SJSA1 (cell line): ENCODE results near the gene PDCD10. TPM values are rescaled to one million over a fixed set of nuclear protein-coding genes. Genes with fewer than 3 reads are reported as not detected.

Source experiments
- DNase-seq, 2 experiments: peaks; one replicate each; pipeline ENCODE4 v3.0.0-alpha.2; 2015 to 2020; ENCODE audit warnings: low spot score in 2 of 2, low read depth in 1 of 2
- H3K27ac ChIP-seq: fragments of 250-450 bp; sonication (Bioruptor Pico); 2 replicates; pipeline ENCODE4 v1.5.1; 2020; ENCODE audit warnings: mild to moderate bottlenecking, moderate library complexity
- H3K27me3 ChIP-seq: fragments of 250-450 bp; sonication (Bioruptor Pico); replicated peaks from 2 replicates; pipeline ENCODE4 v1.5.1; 2020; ENCODE audit warnings: mild to moderate bottlenecking, moderate library complexity
- H3K36me3 ChIP-seq: fragments of 250-450 bp; sonication (Bioruptor Pico); 2 replicates; pipeline ENCODE4 v1.5.1; 2020; ENCODE audit warnings: mild to moderate bottlenecking
- H3K4me1 ChIP-seq: fragments of 250-450 bp; sonication (Bioruptor Pico); replicated peaks from 2 replicates; pipeline ENCODE4 v1.6.1; 2021; ENCODE audit warnings: mild to moderate bottlenecking
- H3K4me3 ChIP-seq: fragments of 250-450 bp; sonication (Bioruptor Pico); 2 replicates; pipeline ENCODE4 v1.5.1; 2020; ENCODE audit warnings: mild to moderate bottlenecking
- H3K9me3 ChIP-seq: fragments of 250-450 bp; sonication (Bioruptor Pico); replicated peaks from 2 replicates; pipeline ENCODE4 v1.5.1; 2020; ENCODE audit warnings: mild to moderate bottlenecking
- total RNA-seq: library from RNA; depleted of rRNA; stranded (reverse); fragments of >200 nt; shearing (Covaris generic); gene quantifications from 2 replicates; pipeline ENCODE4 v1.2.3, GENCODE V29; 2014

The PDCD10 gene
- total RNA-seq, 1 experiment from 2014 or later: 67.3 TPM

DNA sequence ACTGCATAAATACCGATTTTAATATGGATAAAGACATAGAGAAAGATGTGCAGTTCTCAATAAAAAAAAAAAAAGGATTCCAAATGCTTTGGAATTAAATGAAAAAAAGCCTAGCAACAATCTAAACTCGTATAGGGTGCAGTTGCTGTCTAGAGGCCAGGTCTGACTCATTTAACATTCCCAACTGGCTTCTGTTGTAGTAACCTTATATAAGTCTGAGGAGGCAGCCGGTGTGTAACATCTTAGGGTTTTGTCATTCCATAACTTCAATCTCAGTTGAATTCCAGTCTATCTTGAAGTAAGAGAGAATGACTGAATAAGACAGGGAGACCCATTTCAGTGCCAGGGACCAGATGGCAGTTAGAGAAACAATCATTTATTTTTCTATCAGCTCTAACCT is 6.5 kb downstream of the PDCD10 start:
- Histone ChIP-seq H3K27ac (no peak overlapping the region), H3K27me3 (no peaks in the 10 kb centered on the region), H3K36me3 (no peaks in the 10 kb centered on the region), H3K9me3 (no peaks in the 10 kb centered on the region), H3K4me3 (no peak overlapping the region), H3K4me1 (no peaks in the 10 kb centered on the region; the same call in 1 of the 2 replicates)
- no peak for DNase-seq

DNA sequence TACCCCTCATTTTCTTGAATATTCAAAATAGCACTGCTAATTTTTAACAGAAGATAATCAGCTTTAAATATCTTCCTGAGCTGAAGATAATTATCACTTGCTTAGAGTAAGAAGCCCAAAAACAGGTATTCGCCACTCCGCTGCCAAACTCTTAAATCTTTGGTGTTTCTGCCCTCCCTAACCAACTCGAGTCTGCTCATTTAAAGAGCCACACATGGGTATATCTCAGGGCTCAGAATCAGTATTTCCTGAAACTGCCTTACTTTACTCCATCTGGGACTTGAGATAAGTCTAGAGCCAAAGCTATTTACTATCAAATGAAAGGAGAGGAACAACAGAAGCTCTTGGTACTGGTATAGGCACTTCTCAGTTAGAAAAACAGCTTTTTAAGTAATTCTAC is 10.8 kb downstream of the PDCD10 start:
- no peak for DNase-seq
- no peaks in the 10 kb centered on the region; the same call in 1 of the 2 replicates for H3K4me1 ChIP-seq
- H3K27ac ChIP-seq: no peak overlapping the region
- no peaks in the 10 kb centered on the region for H3K9me3 ChIP-seq
- no peak overlapping the region for H3K4me3 ChIP-seq
- H3K36me3 ChIP-seq: peaks cover 2% of the 10 kb centered on the region
- no peaks in the 10 kb centered on the region for H3K27me3 ChIP-seq

DNA sequence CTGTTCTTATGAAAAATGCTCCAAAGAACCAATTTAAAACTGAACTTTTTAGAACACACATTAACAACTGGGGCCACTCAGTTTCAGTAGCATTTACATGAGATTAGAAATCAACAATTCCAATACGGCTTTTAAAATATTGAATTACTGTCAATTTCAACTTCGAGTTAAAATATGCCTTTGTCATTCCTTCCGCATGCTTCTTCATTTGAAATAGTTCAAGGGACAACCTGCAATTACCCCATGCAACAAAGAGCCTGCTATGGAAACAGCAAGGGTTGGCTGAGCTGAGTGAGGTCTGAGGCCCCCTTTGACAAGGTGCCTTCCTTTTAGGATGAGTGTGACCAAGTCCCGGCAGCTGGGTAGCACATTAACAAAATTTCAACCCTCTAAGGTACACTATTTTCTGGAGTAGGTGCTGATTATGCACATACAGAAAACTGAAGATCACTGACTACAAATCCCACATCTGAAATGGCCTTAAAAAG is 11.6 kb downstream of the PDCD10 start:
- H3K4me3 ChIP-seq: no peak overlapping the region
- no peak overlapping the region for H3K27ac ChIP-seq
- no peaks in the 10 kb centered on the region for H3K9me3 ChIP-seq
- no peak for DNase-seq
- no peaks in the 10 kb centered on the region for H3K27me3 ChIP-seq
- no peaks in the 10 kb centered on the region for H3K4me1 ChIP-seq
- H3K36me3 ChIP-seq: peaks cover 10% of the 10 kb centered on the region

DNA sequence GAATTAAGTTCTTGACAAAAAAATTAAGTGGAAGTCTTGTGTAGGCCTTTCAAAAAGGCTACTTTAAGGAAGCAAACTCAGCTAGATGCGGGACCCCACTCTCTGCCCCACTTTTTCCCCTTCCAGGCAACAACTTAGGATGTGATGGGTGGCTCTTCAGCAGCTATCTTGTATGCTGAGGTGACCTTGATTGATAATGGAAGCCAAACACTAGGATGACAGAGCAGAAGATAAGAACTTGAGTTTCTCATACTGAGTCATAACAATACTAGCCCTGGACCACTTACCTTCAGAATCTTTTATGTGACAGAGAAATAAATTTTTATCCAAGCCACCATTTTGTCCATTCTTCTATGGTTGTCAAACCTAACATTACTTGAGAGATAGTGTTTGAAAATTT is 16.1 kb downstream of the PDCD10 start:
- peaks cover 23% of the 10 kb centered on the region for H3K36me3 ChIP-seq
- no peak overlapping the region for H3K27ac ChIP-seq
- H3K27me3 ChIP-seq: no peaks in the 10 kb centered on the region
- H3K9me3 ChIP-seq: no peaks in the 10 kb centered on the region
- H3K4me3 ChIP-seq: no peak overlapping the region
- no peak for DNase-seq
- no peaks in the 10 kb centered on the region for H3K4me1 ChIP-seq

DNA sequence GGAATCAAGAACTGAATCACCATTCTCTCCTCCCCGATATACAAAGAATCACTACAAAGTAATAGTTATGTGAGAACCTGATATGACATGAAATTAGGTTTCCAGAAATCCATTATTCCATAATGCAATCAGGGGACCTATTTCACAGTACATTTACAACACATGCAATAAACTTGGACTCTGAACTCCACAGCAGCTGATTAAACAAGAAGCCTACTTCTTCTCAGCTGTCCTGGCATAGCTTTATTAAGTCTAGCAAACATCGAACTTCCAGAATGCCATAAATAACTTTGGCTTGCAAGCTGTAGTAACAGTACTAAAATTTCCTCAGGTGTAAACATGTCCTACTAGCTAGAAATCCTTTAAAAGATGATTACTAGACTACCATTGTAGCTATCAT is 17.8 kb downstream of the PDCD10 start:
- Histone ChIP-seq H3K27ac (no peak overlapping the region), H3K36me3 (peaks cover 23% of the 10 kb centered on the region), H3K9me3 (no peaks in the 10 kb centered on the region), H3K27me3 (no peaks in the 10 kb centered on the region), H3K4me1 (no peaks in the 10 kb centered on the region), H3K4me3 (no peak overlapping the region)
- no peak for DNase-seq

DNA sequence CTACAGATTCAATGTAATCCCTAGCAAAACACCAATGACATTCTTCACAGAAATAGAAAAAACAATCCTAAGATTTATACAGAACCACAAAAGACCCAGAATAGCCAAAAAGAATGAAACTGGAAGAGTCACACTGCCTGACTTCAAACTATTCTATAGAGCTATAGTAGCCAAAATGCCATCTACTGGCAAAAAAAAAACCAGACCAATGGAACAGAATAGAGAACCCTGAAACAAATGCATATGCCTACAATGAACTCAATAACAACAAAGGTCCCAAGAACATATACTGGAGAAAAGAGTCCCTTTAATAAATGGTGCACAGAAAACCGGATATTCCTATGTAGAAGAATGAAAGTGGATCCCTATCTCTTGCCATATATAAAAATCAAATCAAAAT is 19.8 kb downstream of the PDCD10 start:
- Histone ChIP-seq H3K27ac (no peak overlapping the region), H3K4me1 (no peaks in the 10 kb centered on the region), H3K4me3 (no peak overlapping the region), H3K36me3 (peaks cover 28% of the 10 kb centered on the region), H3K9me3 (no peaks in the 10 kb centered on the region), H3K27me3 (no peaks in the 10 kb centered on the region)
- no peak for DNase-seq

DNA sequence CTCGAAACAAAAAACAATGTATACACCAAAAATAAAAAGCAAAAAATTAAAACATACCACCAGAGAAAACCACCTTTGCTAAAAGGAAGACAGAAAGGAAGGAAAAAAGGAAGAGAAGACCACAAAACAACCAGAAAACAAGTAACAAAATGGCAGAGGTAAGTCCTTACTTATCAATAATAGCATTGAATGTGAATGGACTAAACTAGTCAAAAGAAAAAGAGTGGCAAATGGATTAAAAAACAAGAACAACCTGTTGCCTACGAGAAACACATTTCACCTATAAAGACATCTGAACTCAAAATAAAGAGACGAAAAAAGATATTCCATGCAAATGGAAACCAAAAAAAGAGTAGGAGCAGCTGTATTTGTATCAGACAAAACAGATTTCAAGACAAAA is 22.2 kb downstream of the PDCD10 start:
- H3K27ac ChIP-seq: no peak overlapping the region
- H3K4me1 ChIP-seq: no peaks in the 10 kb centered on the region
- no peaks in the 10 kb centered on the region for H3K9me3 ChIP-seq
- no peak overlapping the region for H3K4me3 ChIP-seq
- H3K27me3 ChIP-seq: no peaks in the 10 kb centered on the region
- peaks cover 20% of the 10 kb centered on the region for H3K36me3 ChIP-seq
- DNase-seq: no peak

DNA sequence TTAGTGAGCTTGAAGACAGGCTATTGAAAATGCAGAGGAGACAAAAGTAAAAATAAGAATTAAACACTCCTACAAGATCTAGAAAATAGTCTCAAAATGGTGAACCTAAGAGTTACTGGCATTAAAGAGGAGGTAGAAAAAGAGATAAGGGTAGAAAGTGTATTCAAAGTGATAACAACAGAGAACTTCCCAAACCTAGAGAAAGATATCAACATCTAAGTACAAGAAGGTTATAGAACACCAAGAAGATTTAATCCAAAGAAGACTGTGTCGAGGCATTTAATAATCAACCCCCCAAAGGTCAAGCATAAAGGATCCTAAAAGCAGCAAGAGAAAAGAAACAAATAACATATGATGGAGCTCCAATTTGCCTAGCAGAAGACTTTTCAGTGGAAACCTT is 23.3 kb downstream of the PDCD10 start:
- no peaks in the 10 kb centered on the region for H3K4me1 ChIP-seq
- peaks cover 23% of the 10 kb centered on the region for H3K36me3 ChIP-seq
- no peak overlapping the region for H3K27ac ChIP-seq
- H3K9me3 ChIP-seq: no peaks in the 10 kb centered on the region
- H3K4me3 ChIP-seq: no peak overlapping the region
- no peaks in the 10 kb centered on the region for H3K27me3 ChIP-seq
- no peak for DNase-seq

DNA sequence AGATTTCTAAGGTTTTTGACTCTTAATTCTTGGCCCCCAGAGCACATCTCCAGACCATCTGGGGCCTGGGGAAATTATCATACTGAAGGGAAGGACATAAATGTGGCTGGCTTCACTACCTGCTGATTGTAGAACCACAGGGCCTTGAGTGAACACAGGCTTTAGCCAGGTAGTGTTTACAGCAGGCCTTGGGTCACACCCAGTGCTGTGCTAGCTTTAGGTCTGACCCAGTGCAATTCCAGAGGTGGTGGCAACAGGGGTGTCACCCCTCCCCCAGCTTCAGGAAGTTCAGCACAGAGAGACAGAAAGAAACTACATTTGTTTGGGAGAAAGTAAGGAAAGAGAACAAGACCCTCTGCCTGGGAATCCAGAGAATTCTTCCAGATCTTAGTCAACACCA is 24.1 kb downstream of the PDCD10 start:
- H3K9me3 ChIP-seq: no peaks in the 10 kb centered on the region
- H3K4me1 ChIP-seq: no peaks in the 10 kb centered on the region
- no peak overlapping the region for H3K4me3 ChIP-seq
- no peak overlapping the region for H3K27ac ChIP-seq
- DNase-seq: no peak
- no peaks in the 10 kb centered on the region for H3K27me3 ChIP-seq
- H3K36me3 ChIP-seq: peaks cover 18% of the 10 kb centered on the region

DNA sequence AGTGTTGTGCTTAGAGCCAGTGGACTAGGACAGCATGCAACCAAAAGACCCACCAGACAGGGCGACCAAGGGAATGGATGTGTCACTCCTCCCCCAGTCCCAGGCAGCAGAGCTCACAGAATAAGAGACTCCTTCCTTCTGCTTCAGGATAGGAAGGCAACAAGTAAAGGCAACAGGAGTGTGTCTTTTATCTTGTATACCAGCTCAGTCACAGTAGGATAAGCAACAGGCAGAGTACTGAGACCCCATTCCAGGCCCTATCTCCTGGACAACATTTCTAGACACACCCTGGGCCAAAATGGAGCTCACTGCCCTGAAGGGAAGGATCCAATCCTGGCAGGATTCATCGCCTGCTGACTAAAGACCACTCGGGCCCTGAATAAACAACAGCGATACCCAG is 25.0 kb downstream of the PDCD10 start:
- no peak for DNase-seq
- H3K27ac ChIP-seq: no peak overlapping the region
- no peaks in the 10 kb centered on the region for H3K4me1 ChIP-seq
- no peaks in the 10 kb centered on the region for H3K27me3 ChIP-seq
- no peaks in the 10 kb centered on the region for H3K9me3 ChIP-seq
- H3K36me3 ChIP-seq: peaks cover 16% of the 10 kb centered on the region; the same call in 1 of the 2 replicates
- no peak overlapping the region for H3K4me3 ChIP-seq

DNA sequence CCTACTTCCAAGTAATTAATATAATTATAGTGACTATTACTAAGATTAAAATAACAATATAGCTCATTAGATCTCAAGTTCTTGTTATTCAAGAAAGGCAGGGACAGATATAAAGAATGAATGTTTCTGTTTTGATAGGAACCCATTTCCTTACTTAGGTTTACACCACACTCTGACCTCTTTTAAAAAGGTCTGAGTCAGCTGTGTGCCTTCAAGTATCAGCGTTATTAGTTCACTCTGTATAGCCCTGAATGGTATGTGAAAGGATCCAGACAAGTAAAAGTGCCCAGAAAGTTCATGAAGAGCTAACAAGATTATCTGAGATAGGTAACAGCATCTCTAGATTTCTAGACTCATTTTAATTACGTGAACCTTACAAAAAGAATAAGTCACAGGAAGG is 28.9 kb downstream of the PDCD10 start:
- Histone ChIP-seq H3K36me3 (peaks cover 16% of the 10 kb centered on the region; the same call in 1 of the 2 replicates), H3K27ac (no peak overlapping the region), H3K4me3 (no peak overlapping the region), H3K9me3 (no peaks in the 10 kb centered on the region), H3K4me1 (no peaks in the 10 kb centered on the region), H3K27me3 (no peaks in the 10 kb centered on the region)
- no peak for DNase-seq

DNA sequence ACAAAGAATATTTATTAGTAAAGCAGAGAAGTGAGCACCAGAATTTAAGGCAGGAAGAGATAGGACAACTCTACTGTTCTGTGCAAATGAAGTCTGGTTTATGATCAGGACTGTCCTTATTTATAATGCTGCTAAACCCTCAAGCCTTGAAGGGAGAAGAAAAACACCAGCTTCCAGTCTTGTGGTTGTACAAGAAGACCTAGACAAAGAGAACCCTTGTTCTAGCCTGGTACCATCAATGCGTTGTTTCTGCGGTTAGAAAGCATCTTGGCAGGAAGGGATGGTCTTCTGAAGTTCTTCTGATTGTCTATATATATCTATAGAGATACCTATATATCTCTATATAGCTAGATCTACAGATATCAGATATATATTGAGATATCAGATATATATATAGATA is 33.8 kb downstream of the PDCD10 start:
- peaks cover 6% of the 10 kb centered on the region for H3K36me3 ChIP-seq
- H3K9me3 ChIP-seq: no peaks in the 10 kb centered on the region
- no peaks in the 10 kb centered on the region for H3K27me3 ChIP-seq
- H3K4me1 ChIP-seq: no peaks in the 10 kb centered on the region
- no peak for DNase-seq
- no peak overlapping the region for H3K27ac ChIP-seq
- no peak overlapping the region for H3K4me3 ChIP-seq

DNA sequence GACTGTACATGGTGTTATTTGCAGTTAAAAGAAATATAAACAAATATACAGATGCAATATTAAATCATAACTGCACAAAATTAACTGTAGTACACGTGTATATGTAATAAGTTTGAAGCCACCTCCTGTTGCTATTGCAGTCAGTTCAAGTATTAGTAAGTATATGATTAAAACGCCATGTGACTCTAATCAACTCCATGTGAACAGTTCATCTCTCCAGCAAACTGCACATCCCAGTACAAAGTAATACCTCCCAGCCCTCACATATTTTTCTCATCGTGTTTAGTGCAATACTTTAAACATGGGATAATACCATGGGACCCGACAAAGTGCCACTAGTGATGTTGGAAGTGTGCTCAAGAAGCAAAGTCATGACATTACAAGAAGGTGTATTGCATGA is 34.6 kb downstream of the PDCD10 start:
- Histone ChIP-seq H3K27me3 (no peaks in the 10 kb centered on the region), H3K36me3 (peaks cover 10% of the 10 kb centered on the region)
- DNase-seq: no peak

DNA sequence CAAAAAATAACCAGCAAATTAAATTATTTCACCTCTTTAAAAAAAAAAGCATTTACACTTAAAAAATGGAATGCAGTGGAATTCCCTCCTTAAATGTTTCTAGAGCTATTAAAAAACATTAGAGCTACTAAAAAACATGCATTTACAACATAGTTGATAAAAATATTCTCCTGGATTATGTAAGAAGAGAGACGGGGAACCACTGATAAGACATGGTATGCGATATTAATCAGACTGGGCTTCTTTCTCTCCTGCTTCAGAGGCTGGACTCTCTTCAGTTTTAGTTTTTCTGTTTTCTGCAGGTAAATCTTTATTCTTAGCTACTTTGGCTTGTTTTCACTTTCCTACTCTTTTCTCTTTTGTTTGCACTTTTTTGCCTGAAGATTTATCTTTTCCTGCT is 40.6 kb downstream of the PDCD10 start:
- no peak overlapping the region for H3K4me3 ChIP-seq
- H3K27me3 ChIP-seq: no peaks in the 10 kb centered on the region
- DNase-seq: no peak
- peaks cover 19% of the 10 kb centered on the region for H3K36me3 ChIP-seq
- H3K27ac ChIP-seq: no peak overlapping the region
- no peaks in the 10 kb centered on the region for H3K9me3 ChIP-seq
- no peaks in the 10 kb centered on the region for H3K4me1 ChIP-seq

More for the DNA sequence above, 34.6 kb downstream of the PDCD10 start:
- H3K4me3 ChIP-seq: no peak overlapping the region
- no peak overlapping the region for H3K27ac ChIP-seq
- H3K4me1 ChIP-seq: no peaks in the 10 kb centered on the region
- no peaks in the 10 kb centered on the region for H3K9me3 ChIP-seq

DNA sequence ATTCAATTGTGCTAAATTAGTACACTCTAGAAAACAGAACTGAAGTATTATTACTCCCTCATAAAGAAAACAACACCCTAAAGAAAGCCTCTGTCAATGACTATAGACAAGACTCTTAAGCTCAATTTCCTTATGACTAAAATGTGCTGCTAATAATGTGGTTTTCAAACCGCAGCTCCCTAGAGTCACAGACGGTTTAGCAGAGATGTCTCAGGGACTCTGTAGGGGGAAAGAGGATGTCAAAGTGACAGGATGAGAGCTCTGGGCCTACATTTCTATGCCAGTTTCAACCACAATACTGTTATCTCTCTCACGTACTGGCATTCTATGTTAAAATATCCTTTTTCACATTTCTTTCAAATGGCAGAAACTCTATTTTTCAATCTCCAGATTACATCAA is 43.3 kb downstream of the PDCD10 start:
- H3K4me3 ChIP-seq: no peak overlapping the region
- H3K27ac ChIP-seq: no peak overlapping the region
- H3K9me3 ChIP-seq: no peaks in the 10 kb centered on the region

More for the DNA sequence above, 43.3 kb downstream of the PDCD10 start:
- no peak for DNase-seq
- Histone ChIP-seq H3K27me3 (no peaks in the 10 kb centered on the region), H3K36me3 (peaks cover 24% of the 10 kb centered on the region), H3K4me1 (no peaks in the 10 kb centered on the region)
